Gastroesophageal sphincter (tissue), 4 donors: ENCODE results near the gene EIF4ENIF1. TPM values are rescaled to one million over a fixed set of nuclear protein-coding genes. Genes with fewer than 3 reads are reported as not detected.
"Not testable (repeated sequence)": the region's sequence is repeated elsewhere in the genome, so short reads cannot be mapped to it uniquely, and the experiment has no call there.

ENCODE experiments used
- ATAC-seq: fragments of 150-250 bp; one replicate; pipeline ENCODE4 v1.9.1; 2016; ENCODE audit warnings: mild to moderate bottlenecking, moderate library complexity
- H3K27ac ChIP-seq, 4 donors: fragments of 200-600 bp; sonication (generic) in 3 of 4; 1 replicate in 3 of 4; 2 replicates in 1 of 4; pipeline ENCODE4 v1.5.1; 2016 to 2019
- H3K27me3 ChIP-seq: fragments of 200-600 bp; sonication (generic); one replicate; pipeline ENCODE4 v1.5.1; 2019
- H3K36me3 ChIP-seq, 2 donors: fragments of 200-600 bp; sonication (generic); one replicate each; pipeline ENCODE4 v1.5.1; 2019; ENCODE audit warnings: control low read depth in 1 of 2
- H3K4me1 ChIP-seq, 3 donors: fragments of 200-600 bp; sonication (generic); 1 replicate in 2 of 3; 2 replicates in 1 of 3; pipeline ENCODE4 v1.5.1; 2016 to 2019; ENCODE audit warnings: control low read depth in 2 of 3
- H3K4me3 ChIP-seq, 2 donors: fragments of 200-600 bp; sonication (generic); one replicate each; pipeline ENCODE4 v1.5.1; 2019; ENCODE audit warnings: mild to moderate bottlenecking in 1 of 2, moderate library complexity in 1 of 2
- H3K9me3 ChIP-seq, 3 donors: fragments of 200-600 bp; sonication (generic); one replicate each; pipeline ENCODE4 v1.5.1; 2017 to 2019; ENCODE audit warnings: control low read depth in 2 of 3
- EP300 ChIP-seq: sonication (generic); formaldehyde crosslinking; IDR thresholded peaks from one replicate; pipeline ENCODE4 v1.6.1; 2017; ENCODE audit warnings: antibody characterized with exemption, mild to moderate bottlenecking
- POLR2A ChIP-seq, 2 donors: fragments of 450-650 bp; IDR thresholded peaks; one replicate each; pipeline ENCODE4 v1.6.1; 2017; ENCODE audit warnings: antibody characterized with exemption in 2 of 2, mild to moderate bottlenecking in 2 of 2, moderate library complexity in 1 of 2
- POLR2AphosphoS5 ChIP-seq: sonication (generic); formaldehyde crosslinking; IDR thresholded peaks from one replicate; pipeline ENCODE4 v1.6.1; 2017; ENCODE audit warnings: antibody characterized with exemption
- WGBS, 2 donors: methylation state at CpG; one replicate each; pipeline ENCODE4 v1.1.5; 2018; ENCODE audit warnings: low coverage in 1 of 2; 5-methylcytosine and 5-hydroxymethylcytosine counted together
- total RNA-seq, 4 donors: library from RNA; depleted of rRNA; stranded (reverse); fragments of >200 nt; gene quantifications; one replicate each; pipeline ENCODE4 v1.1.0, GENCODE V29; 2016
- TF ChIP-seq, protein P1 (sequence below), 4 experiments: fragments of 200-600 bp in 2 of 4; fragments of 450-650 bp in 2 of 4; sonication (generic) in 1 of 4; IDR thresholded peaks; one replicate each; pipeline ENCODE4 v1.5.1; 2017 to 2019; ENCODE audit warnings: antibody characterized with exemption in 4 of 4, mild to moderate bottlenecking in 2 of 4, moderate library complexity in 2 of 4

EIF4ENIF1 gene
- total RNA-seq, 4 donors from 2014 or later, result 18.4 to 24.0 (median 20.5) TPM

DNA sequence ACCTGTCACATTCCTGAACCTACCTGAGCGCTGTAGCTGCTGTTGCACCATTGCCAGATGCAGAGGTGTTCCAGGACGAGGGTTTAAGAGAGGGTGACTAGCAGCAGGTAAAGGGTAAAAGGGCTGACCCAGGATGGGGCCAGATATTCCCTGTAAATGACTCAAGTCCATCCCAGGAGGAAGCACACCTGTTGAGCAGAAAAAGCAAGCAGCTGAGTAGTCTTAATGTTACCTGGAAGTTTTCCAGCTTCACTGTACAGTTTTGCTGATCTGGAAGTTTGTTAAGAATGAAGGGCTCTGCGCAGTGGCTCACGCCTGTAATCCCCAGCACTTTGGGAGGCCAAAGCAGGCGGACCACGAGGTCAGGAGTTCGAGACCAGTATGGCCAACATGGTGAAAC lies 49.0 kb downstream of the EIF4ENIF1 start:
- no peak for TF ChIP-seq POLR2AphosphoS5
- TF ChIP-seq POLR2A (IDR thresholded peaks at IDR 0.05), result no peak
- TF ChIP-seq EP300, result no peak
- TF ChIP-seq, protein P1, sequence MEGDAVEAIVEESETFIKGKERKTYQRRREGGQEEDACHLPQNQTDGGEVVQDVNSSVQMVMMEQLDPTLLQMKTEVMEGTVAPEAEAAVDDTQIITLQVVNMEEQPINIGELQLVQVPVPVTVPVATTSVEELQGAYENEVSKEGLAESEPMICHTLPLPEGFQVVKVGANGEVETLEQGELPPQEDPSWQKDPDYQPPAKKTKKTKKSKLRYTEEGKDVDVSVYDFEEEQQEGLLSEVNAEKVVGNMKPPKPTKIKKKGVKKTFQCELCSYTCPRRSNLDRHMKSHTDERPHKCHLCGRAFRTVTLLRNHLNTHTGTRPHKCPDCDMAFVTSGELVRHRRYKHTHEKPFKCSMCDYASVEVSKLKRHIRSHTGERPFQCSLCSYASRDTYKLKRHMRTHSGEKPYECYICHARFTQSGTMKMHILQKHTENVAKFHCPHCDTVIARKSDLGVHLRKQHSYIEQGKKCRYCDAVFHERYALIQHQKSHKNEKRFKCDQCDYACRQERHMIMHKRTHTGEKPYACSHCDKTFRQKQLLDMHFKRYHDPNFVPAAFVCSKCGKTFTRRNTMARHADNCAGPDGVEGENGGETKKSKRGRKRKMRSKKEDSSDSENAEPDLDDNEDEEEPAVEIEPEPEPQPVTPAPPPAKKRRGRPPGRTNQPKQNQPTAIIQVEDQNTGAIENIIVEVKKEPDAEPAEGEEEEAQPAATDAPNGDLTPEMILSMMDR (IDR thresholded peaks at IDR 0.05), result no peak
- 29 to 97% methylated on average over 1 to 7 of the region's 7 CpGs for WGBS, 2 donors

DNA sequence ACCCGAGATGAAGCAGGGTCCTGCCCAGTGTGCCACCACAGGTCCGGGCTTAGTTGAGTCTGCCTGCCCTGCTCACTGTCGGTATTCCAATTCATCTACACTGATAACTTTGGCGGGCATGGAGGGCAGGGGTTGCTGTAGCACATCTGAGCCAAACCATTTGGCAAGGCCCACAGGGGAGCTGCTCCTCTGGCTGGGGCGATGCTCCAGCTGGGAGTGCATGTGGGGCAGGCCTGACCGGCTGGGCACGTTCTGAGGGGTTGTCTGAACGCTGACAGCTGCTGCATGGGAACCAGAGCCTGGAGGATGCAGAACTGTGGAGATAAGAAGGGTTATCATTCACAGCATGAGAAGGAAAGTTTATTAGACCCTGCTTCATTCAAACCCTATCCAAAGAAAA lies 49.8 kb downstream of the EIF4ENIF1 start:
- no peak for ATAC-seq
- H3K36me3 ChIP-seq, result peaks cover 2 to 100% of the 10 kb centered on the region in 2 donors
- WGBS, 2 donors, result 50% methylated on average over 2 of the region's 8 CpGs; no CpG with 5 or more reads in 1 of the 2 donors

More for the DNA sequence above, 49.0 kb downstream of the EIF4ENIF1 start:
- ATAC-seq, result no peak
- peaks cover 0 to 8% (median 0%) of the 10 kb centered on the region in 3 donors for H3K4me1 ChIP-seq
- H3K4me3 ChIP-seq, result no peak overlapping the region
- H3K27me3 ChIP-seq, result no peaks in the 10 kb centered on the region
- no peaks in the 10 kb centered on the region for H3K9me3 ChIP-seq
- peaks cover 0 to 100% of the 10 kb centered on the region in 2 donors for H3K36me3 ChIP-seq
- H3K27ac ChIP-seq, result no peak overlapping the region

DNA sequence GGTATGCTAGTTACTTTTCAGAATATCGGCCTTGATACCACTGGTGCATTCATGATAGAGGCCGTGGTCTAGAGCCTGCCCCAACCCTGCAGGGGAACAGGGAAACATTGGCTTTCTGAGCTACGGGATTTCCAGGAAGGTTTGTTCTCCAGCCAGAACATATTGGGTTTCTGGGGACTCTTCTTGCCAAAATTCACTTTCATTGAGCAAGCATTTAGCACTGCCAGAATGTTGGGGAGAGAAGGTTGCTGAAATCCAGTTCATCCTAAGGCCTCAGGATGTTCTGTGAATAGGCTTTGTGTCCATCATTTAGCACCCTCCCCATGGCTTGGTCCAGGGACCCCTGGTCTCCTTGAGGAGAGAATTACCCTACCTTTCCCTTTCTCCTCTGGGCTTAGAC lies 53.5 kb downstream of the EIF4ENIF1 start:
- no peak for TF ChIP-seq POLR2A (IDR thresholded peaks at IDR 0.05)
- no peak for TF ChIP-seq EP300
- TF ChIP-seq, protein P1 (IDR thresholded peaks at IDR 0.05), result no peak
- Histone ChIP-seq H3K4me1 (peaks cover 0 to 8% (median 0%) of the 10 kb centered on the region in 3 donors), H3K9me3 (no peaks in the 10 kb centered on the region), H3K36me3 (peaks cover 2 to 100% of the 10 kb centered on the region in 2 donors), H3K4me3 (no peak overlapping the region), H3K27me3 (no peaks in the 10 kb centered on the region), H3K27ac (no peak overlapping the region)
- no peak for ATAC-seq
- 70 to 79% methylated on average over 2 to 3 of the region's 3 CpGs for WGBS, 2 donors

More for the DNA sequence above, 49.8 kb downstream of the EIF4ENIF1 start:
- Histone ChIP-seq H3K4me3 (no peak overlapping the region), H3K27ac (no peak overlapping the region), H3K27me3 (no peaks in the 10 kb centered on the region), H3K4me1 (peaks cover 0 to 8% (median 0%) of the 10 kb centered on the region in 3 donors), H3K9me3 (no peaks in the 10 kb centered on the region)
- TF ChIP-seq EP300 (no peak), POLR2AphosphoS5 (no peak), POLR2A (IDR thresholded peaks at IDR 0.05) (no peak)
- TF ChIP-seq, protein P1 (IDR thresholded peaks at IDR 0.05), result no peak

DNA sequence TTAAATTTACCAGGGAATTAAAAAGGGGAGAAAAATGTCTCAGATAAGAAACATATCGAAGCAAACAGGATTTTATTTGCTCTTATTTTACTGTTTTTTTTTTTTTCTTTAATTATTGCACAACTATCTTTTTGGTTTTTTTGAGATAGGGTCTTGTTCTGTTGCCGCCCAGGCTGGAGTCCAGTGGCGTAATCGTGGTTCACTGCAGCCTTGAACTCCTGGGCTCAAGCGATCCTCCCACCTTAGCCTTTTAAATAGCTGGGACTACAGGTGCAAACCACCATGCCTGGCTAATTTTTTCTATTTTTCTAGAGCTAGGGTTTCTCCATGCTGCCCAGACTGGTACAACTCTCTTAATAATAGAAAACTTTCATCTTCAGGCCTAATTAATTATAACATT lies 57.7 kb downstream of the EIF4ENIF1 start:
- ATAC-seq, result no peak
- WGBS, 2 donors, result 93 to 98% methylated on average over 5 of the region's 5 CpGs
- H3K27me3 ChIP-seq, result no peaks in the 10 kb centered on the region
- H3K4me1 ChIP-seq, result peaks cover 0 to 8% (median 0%) of the 10 kb centered on the region in 3 donors
- no peak for TF ChIP-seq EP300
- TF ChIP-seq POLR2A (IDR thresholded peaks at IDR 0.05), result no peak
- TF ChIP-seq, protein P1 (IDR thresholded peaks at IDR 0.05), result no peak
- TF ChIP-seq POLR2AphosphoS5, result no peak
- peaks cover 2 to 100% of the 10 kb centered on the region in 2 donors for H3K36me3 ChIP-seq
- no peak overlapping the region for H3K27ac ChIP-seq
- no peak overlapping the region for H3K4me3 ChIP-seq
- no peaks in the 10 kb centered on the region for H3K9me3 ChIP-seq

GRCh38 chr22:31425331-31426050 lies 64.2 kb downstream of the EIF4ENIF1 start:
- Histone ChIP-seq H3K4me3 (no peak overlapping the region), H3K27ac (no peak overlapping the region), H3K4me1 (no peaks in the 10 kb centered on the region), H3K27me3 (no peaks in the 10 kb centered on the region), H3K9me3 (no peaks in the 10 kb centered on the region), H3K36me3 (peaks cover 0 to 100% of the 10 kb centered on the region in 2 donors)
- WGBS, 2 donors, result 79 to 86% methylated on average over 6 to 7 of the region's 9 CpGs
- TF ChIP-seq POLR2AphosphoS5, result no peak
- TF ChIP-seq EP300, result no peak
- TF ChIP-seq POLR2A (IDR thresholded peaks at IDR 0.05), result no peak
- TF ChIP-seq, protein P1 (IDR thresholded peaks at IDR 0.05), result no peak
- ATAC-seq, result no peak

- Histone ChIP-seq H3K36me3 (peaks cover 0 to 58% of the 10 kb centered on the region in 2 donors), H3K4me1 (peaks cover 3 to 48% (median 5%) of the 10 kb centered on the region in 3 donors)
- ATAC-seq, H3K4me3 ChIP-seq, H3K9me3 ChIP-seq, H3K27me3 ChIP-seq, H3K27ac ChIP-seq: not testable (repeated sequence)
- WGBS, 2 donors, result 82 to 100% methylated on average over 1 to 2 of the region's 2 CpGs
Observed at GRCh38 chr22:31402350-31402749, 87.3 kb downstream of the EIF4ENIF1 start.
